Measurements from ENCODE around the gene SWAP70. TPM values are rescaled to one million over a fixed set of nuclear protein-coding genes. Genes with fewer than 3 reads are reported as not detected.

SWAP70 gene
- total and polyA plus RNA-seq, 10 of the 15 experiments (the other 5 are each of a cell fraction or from before 2014, with no cell fraction given) = 20.6 to 62.4 (median 41.7) TPM

- ChIA-PET SMC1A (ENCODE audit: uncharacterized antibody, unreplicated experiment) (interaction anchor here (0.6 to 2.2 kb wide), 8 partner anchors 9 to 607 kb away, joined by 3 to 8 read pairs (median 4); partner anchors contain the start of gene ADM), CTCF (interaction anchor here (0.6 to 3.4 kb wide), 22 partner anchors 9 to 608 kb away, joined by 3 to 27 read pairs (median 4); no protein-coding TSS in a partner anchor), POLR2A (interaction anchor here (0.6 kb wide), 2 partner anchors 73 to 1142 kb away, joined by 3 read pairs; no protein-coding TSS in a partner anchor), RAD21 (ENCODE audit: unreplicated experiment) (interaction anchor here (0.5 to 3.6 kb wide), 17 partner anchors 10 to 559 kb away, joined by 3 to 21 read pairs (median 4); partner anchors contain the start of gene WEE1)
- in situ Hi-C loops (cut with MboI) (no loop called here), intact Hi-C loops (cut with micrococcal nuclease; ENCODE audit: unreplicated experiment) (loop anchor here (1.0 to 5.0 kb wide), 4 partner anchors 103 to 563 kb away; no protein-coding TSS in a partner anchor)
- H3K27me3 ChIP-seq (replicated peaks in 1 of 2; ENCODE audit: control insufficient read depth in 2 of 2, insufficient read depth in 2 of 2, low read length in 1 of 2) = no peaks in the 10 kb centered on the region
- BruUV-seq (replicated peaks) = no TSS peak
- peak overlapping the region; percentile 88 for H3K4me3 ChIP-seq
- H4K20me1 ChIP-seq (ENCODE audit: control insufficient read depth, insufficient read depth) = no peaks in the 10 kb centered on the region
- no peaks in the 10 kb centered on the region for H3K79me2 ChIP-seq (ENCODE audit: control insufficient read depth, insufficient read depth, low read length)
- FAIRE-seq = no peak
- peak overlapping the region; percentile 66 for H3K27ac ChIP-seq (ENCODE audit: control insufficient read depth, insufficient read depth)
- peak; percentile 56 for ATAC-seq
- WGBS (ENCODE audit: insufficient coverage, insufficient replicate concordance, low lambda C conversion rate, missing lambda C conversion rate) = 13% methylated on average over 50 of the region's 58 CpGs
- peak overlapping the region; percentile 76 for H3K9ac ChIP-seq (ENCODE audit: control insufficient read depth, insufficient read depth, low read length)
- H3K9me3 ChIP-seq (replicated peaks; ENCODE audit: control insufficient read depth, insufficient read depth, low read length) = no peaks in the 10 kb centered on the region
- H3K4me2 ChIP-seq (ENCODE audit: control insufficient read depth, insufficient read depth) = peak overlapping the region; percentile 92
- H3K4me1 ChIP-seq (ENCODE audit: control insufficient read depth, insufficient read depth, low read length) = peaks cover 40% of the 10 kb centered on the region
- no peaks in the 10 kb centered on the region for H3K36me3 ChIP-seq (ENCODE audit: control insufficient read depth in 2 of 2, insufficient read depth in 2 of 2, low read length in 1 of 2)
- no peak for DNase-seq (ENCODE audit: low read depth, low spot score)
- H2AFZ ChIP-seq (ENCODE audit: control insufficient read depth, low read depth, low read length) = peak overlapping the region; percentile 93
- no peak for TF ChIP-seq NR2C1 (IDR thresholded peaks at IDR 0.05)
- TF ChIP-seq, protein P1, sequence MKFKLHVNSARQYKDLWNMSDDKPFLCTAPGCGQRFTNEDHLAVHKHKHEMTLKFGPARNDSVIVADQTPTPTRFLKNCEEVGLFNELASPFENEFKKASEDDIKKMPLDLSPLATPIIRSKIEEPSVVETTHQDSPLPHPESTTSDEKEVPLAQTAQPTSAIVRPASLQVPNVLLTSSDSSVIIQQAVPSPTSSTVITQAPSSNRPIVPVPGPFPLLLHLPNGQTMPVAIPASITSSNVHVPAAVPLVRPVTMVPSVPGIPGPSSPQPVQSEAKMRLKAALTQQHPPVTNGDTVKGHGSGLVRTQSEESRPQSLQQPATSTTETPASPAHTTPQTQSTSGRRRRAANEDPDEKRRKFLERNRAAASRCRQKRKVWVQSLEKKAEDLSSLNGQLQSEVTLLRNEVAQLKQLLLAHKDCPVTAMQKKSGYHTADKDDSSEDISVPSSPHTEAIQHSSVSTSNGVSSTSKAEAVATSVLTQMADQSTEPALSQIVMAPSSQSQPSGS (IDR thresholded peaks at IDR 0.05; ENCODE audit: low read length) = no peak
- no peak for TF ChIP-seq RAD51 (IDR thresholded peaks at IDR 0.05)
- TF ChIP-seq MEF2B (IDR thresholded peaks at IDR 0.05; ENCODE audit: partially characterized antibody, poor library complexity, severe bottlenecking) = no peak
- no peak for TF ChIP-seq CHD2 (IDR thresholded peaks at IDR 0.05; ENCODE audit: borderline replicate concordance, low read depth, low read length)
- no peak for TF ChIP-seq MYC (IDR thresholded peaks at IDR 0.05; ENCODE audit: insufficient read depth, insufficient read length, insufficient replicate concordance, low read length, severe bottlenecking)
- TF ChIP-seq, protein P2, sequence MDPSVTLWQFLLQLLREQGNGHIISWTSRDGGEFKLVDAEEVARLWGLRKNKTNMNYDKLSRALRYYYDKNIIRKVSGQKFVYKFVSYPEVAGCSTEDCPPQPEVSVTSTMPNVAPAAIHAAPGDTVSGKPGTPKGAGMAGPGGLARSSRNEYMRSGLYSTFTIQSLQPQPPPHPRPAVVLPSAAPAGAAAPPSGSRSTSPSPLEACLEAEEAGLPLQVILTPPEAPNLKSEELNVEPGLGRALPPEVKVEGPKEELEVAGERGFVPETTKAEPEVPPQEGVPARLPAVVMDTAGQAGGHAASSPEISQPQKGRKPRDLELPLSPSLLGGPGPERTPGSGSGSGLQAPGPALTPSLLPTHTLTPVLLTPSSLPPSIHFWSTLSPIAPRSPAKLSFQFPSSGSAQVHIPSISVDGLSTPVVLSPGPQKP (IDR thresholded peaks at IDR 0.05; ENCODE audit: low read depth, low read length) = no peak
- TF ChIP-seq NFYA (IDR thresholded peaks at IDR 0.05; ENCODE audit: borderline replicate concordance, low read depth, low read length) = no peak
- TF ChIP-seq NFXL1 (IDR thresholded peaks at IDR 0.05; ENCODE audit: borderline replicate concordance) = no peak
- no peak for TF ChIP-seq SMARCA5 (IDR thresholded peaks at IDR 0.05)
- no peak for TF ChIP-seq POLR2AphosphoS2 (IDR thresholded peaks at IDR 0.05; ENCODE audit: low read depth, low read length)
- no peak for TF ChIP-seq USF2 (IDR thresholded peaks at IDR 0.05; ENCODE audit: borderline replicate concordance, low read depth, low read length)
- no peak for TF ChIP-seq TAF1 (IDR thresholded peaks at IDR 0.05; ENCODE audit: borderline replicate concordance, low read depth, low read length)
- TF ChIP-seq, protein P3, sequence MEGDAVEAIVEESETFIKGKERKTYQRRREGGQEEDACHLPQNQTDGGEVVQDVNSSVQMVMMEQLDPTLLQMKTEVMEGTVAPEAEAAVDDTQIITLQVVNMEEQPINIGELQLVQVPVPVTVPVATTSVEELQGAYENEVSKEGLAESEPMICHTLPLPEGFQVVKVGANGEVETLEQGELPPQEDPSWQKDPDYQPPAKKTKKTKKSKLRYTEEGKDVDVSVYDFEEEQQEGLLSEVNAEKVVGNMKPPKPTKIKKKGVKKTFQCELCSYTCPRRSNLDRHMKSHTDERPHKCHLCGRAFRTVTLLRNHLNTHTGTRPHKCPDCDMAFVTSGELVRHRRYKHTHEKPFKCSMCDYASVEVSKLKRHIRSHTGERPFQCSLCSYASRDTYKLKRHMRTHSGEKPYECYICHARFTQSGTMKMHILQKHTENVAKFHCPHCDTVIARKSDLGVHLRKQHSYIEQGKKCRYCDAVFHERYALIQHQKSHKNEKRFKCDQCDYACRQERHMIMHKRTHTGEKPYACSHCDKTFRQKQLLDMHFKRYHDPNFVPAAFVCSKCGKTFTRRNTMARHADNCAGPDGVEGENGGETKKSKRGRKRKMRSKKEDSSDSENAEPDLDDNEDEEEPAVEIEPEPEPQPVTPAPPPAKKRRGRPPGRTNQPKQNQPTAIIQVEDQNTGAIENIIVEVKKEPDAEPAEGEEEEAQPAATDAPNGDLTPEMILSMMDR (IDR thresholded peaks at IDR 0.05 in 2 of 3, conservative IDR thresholded peaks at IDR 0.05 in 1 of 3; ENCODE audit: control insufficient read depth in 2 of 3, extremely low read depth in 1 of 3, insufficient read depth in 1 of 3, low read depth in 3 of 3, low read length in 3 of 3) = peak in 2 of 3 experiments; percentile 19 to 28; a peak in 3 of 6 replicates
- TF ChIP-seq EGR1 (IDR thresholded peaks at IDR 0.05; ENCODE audit: borderline replicate concordance in 1 of 2, low read depth in 2 of 2, low read length in 2 of 2) = no peak
- TF ChIP-seq EED (IDR thresholded peaks at IDR 0.05; ENCODE audit: low read depth) = peak; percentile 29; the same call in 1 of the 2 replicates
- TF ChIP-seq ZSCAN29 (IDR thresholded peaks at IDR 0.05) = no peak
Measured at GRCh38 chr11:9758637-9759518, 95.0 kb downstream of the SWAP70 start.

All from GM12878 (cell line).